ENCODE results near the gene TMA7.

DNA sequence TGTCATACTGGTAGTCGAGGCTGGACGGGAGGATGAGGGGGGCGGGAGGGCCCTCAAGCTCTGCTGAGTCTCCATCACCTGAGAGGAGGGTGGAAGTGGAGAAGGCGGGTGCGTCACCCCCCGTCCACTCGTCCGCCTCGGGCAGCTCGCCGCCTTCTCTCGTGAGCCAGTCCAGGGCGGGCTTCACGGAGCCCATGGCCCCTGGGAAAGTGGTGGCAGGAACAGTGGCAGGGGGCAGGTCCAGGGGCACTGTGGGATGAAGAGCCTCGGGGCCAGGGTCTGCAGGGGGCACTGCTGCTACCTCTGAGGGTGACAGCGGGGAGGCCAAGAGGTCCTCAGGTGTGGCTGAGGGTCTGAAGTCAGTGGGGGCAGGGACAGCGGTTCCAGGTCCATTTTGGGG is 20.5 kb upstream of the TMA7 start:
- TF ChIP-seq, protein P1, sequence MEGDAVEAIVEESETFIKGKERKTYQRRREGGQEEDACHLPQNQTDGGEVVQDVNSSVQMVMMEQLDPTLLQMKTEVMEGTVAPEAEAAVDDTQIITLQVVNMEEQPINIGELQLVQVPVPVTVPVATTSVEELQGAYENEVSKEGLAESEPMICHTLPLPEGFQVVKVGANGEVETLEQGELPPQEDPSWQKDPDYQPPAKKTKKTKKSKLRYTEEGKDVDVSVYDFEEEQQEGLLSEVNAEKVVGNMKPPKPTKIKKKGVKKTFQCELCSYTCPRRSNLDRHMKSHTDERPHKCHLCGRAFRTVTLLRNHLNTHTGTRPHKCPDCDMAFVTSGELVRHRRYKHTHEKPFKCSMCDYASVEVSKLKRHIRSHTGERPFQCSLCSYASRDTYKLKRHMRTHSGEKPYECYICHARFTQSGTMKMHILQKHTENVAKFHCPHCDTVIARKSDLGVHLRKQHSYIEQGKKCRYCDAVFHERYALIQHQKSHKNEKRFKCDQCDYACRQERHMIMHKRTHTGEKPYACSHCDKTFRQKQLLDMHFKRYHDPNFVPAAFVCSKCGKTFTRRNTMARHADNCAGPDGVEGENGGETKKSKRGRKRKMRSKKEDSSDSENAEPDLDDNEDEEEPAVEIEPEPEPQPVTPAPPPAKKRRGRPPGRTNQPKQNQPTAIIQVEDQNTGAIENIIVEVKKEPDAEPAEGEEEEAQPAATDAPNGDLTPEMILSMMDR (IDR thresholded peaks at IDR 0.05) = no peak
- no peak for TF ChIP-seq POLR2A (IDR thresholded peaks at IDR 0.05)

Data from uterus (tissue), 2 donors.